ENCODE measurements around the gene RFPL3.

The RFPL3 gene

DNA sequence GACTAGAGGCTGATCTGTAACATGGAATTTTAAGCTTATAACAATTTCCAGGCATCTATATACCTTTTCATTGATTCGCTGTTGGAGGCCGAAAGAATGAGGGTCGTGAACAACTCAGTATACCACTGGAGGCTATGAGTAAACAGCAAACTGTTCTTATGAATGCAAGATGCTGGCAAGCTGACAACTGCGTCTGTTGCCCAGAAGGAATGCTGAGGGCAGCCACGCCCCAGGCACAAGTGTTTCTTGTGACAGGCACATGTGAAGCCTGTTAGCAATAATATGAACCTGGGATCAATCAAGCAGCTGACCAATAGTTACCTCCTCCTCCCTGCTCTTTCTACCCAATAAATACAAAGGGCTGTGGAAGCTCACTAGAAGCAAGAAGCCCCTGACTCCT, 39.1 kb downstream of the RFPL3 start:
- H4K20me1 ChIP-seq (ENCODE audit: insufficient read depth, low read length), result no peaks in the 10 kb centered on the region
- no peak overlapping the region for H3K9ac ChIP-seq (ENCODE audit: low read depth, low read length)
- H3K36me3 ChIP-seq (ENCODE audit: insufficient read depth, low read length), result peaks cover 97% of the 10 kb centered on the region

DNA sequence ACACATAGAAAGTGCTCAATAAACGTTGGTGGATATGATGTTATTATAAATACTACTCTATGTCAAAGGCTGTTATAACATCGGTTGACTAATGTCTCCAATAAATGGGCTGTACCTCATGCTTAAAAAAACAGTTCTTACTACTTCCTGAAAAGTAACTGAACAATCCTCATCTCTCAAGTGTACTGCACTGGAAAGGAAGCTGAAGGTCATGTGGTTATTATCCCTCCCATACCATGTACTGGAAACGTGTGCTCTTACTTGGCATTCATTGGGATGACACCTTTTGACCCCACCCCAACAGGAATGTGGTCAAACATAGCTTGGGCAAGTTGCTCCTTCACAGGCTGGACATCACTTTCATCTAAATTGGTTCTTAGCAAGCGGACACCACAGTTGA, 43.8 kb downstream of the RFPL3 start:
- no peaks in the 10 kb centered on the region for H3K79me2 ChIP-seq (ENCODE audit: insufficient read depth, low read length)
- H3K9ac ChIP-seq (ENCODE audit: low read depth, low read length), result no peak overlapping the region
- no peak overlapping the region for H3K4me3 ChIP-seq (ENCODE audit: low read depth in 1 of 2, low read length in 2 of 2)
- H3K27me3 ChIP-seq (ENCODE audit: insufficient read depth, low read length, poor library complexity), result no peaks in the 10 kb centered on the region
- H3K9me3 ChIP-seq (ENCODE audit: insufficient read depth, low read length, severe bottlenecking), result no peaks in the 10 kb centered on the region
- DNase-seq, result no peak
- no peak overlapping the region for H2AFZ ChIP-seq (ENCODE audit: low read depth, low read length)
- H3K36me3 ChIP-seq (ENCODE audit: insufficient read depth, low read length), result peaks cover 90% of the 10 kb centered on the region
- ATAC-seq (ENCODE audit: insufficient read depth, low read depth), result no peak
- H4K20me1 ChIP-seq (ENCODE audit: insufficient read depth, low read length), result no peaks in the 10 kb centered on the region
- no peak overlapping the region for H3K27ac ChIP-seq (ENCODE audit: low read length)
- no peak overlapping the region for H3K4me2 ChIP-seq (ENCODE audit: insufficient read depth, low read length)
- no peaks in the 10 kb centered on the region for H3K4me1 ChIP-seq (ENCODE audit: insufficient read depth, low read length)
- TF ChIP-seq, protein P1, sequence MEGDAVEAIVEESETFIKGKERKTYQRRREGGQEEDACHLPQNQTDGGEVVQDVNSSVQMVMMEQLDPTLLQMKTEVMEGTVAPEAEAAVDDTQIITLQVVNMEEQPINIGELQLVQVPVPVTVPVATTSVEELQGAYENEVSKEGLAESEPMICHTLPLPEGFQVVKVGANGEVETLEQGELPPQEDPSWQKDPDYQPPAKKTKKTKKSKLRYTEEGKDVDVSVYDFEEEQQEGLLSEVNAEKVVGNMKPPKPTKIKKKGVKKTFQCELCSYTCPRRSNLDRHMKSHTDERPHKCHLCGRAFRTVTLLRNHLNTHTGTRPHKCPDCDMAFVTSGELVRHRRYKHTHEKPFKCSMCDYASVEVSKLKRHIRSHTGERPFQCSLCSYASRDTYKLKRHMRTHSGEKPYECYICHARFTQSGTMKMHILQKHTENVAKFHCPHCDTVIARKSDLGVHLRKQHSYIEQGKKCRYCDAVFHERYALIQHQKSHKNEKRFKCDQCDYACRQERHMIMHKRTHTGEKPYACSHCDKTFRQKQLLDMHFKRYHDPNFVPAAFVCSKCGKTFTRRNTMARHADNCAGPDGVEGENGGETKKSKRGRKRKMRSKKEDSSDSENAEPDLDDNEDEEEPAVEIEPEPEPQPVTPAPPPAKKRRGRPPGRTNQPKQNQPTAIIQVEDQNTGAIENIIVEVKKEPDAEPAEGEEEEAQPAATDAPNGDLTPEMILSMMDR (IDR thresholded peaks at IDR 0.05; ENCODE audit: borderline replicate concordance, extremely low read depth, low read length, poor library complexity, severe bottlenecking), result no peak
- TF ChIP-seq EZH2 (IDR thresholded peaks at IDR 0.05; ENCODE audit: borderline replicate concordance, low read depth, low read length, severe bottlenecking), result no peak

More for the DNA sequence above, 39.1 kb downstream of the RFPL3 start:
- DNase-seq, result no peak
- no peaks in the 10 kb centered on the region for H3K4me1 ChIP-seq (ENCODE audit: insufficient read depth, low read length)
- no peak for TF ChIP-seq EZH2 (IDR thresholded peaks at IDR 0.05; ENCODE audit: borderline replicate concordance, low read depth, low read length, severe bottlenecking)
- TF ChIP-seq, protein P1 (IDR thresholded peaks at IDR 0.05; ENCODE audit: borderline replicate concordance, extremely low read depth, low read length, poor library complexity, severe bottlenecking), result no peak
- no peak overlapping the region for H3K27ac ChIP-seq (ENCODE audit: low read length)
- H2AFZ ChIP-seq (ENCODE audit: low read depth, low read length), result no peak overlapping the region
- H3K4me3 ChIP-seq (ENCODE audit: low read depth in 1 of 2, low read length in 2 of 2), result no peak overlapping the region
- no peak overlapping the region for H3K4me2 ChIP-seq (ENCODE audit: insufficient read depth, low read length)
- ATAC-seq (ENCODE audit: insufficient read depth, low read depth), result no peak
- no peaks in the 10 kb centered on the region for H3K27me3 ChIP-seq (ENCODE audit: insufficient read depth, low read length, poor library complexity)
- H3K79me2 ChIP-seq (ENCODE audit: insufficient read depth, low read length), result no peaks in the 10 kb centered on the region
- no peaks in the 10 kb centered on the region for H3K9me3 ChIP-seq (ENCODE audit: insufficient read depth, low read length, severe bottlenecking)

DNA sequence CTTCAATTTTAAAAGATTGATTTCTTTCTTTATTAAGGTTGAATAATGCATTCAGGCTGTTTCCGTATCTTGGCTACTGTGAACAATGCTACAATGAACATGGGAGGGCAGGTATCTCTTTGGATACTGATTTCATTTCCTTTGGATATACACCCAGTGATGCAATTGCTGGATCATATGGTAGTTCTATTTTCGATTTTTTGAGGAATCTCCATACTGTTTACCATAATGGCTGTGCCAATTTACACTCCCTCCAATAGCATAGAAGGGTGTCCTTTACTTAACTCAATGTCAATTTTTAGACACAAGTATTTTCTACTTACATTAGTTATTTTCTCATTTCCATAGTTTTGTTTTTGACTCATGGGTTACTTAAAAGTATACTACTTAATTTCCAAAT, 46.4 kb downstream of the RFPL3 start:
- Histone ChIP-seq H3K79me2 (ENCODE audit: insufficient read depth, low read length) (peaks cover 11% of the 10 kb centered on the region), H3K9me3 (ENCODE audit: insufficient read depth, low read length, severe bottlenecking) (no peaks in the 10 kb centered on the region), H3K4me2 (ENCODE audit: insufficient read depth, low read length) (no peak overlapping the region), H4K20me1 (ENCODE audit: insufficient read depth, low read length) (peaks cover 4% of the 10 kb centered on the region; the same call in 1 of the 2 replicates), H3K4me3 (ENCODE audit: low read depth in 1 of 2, low read length in 2 of 2) (no peak overlapping the region), H3K27ac (ENCODE audit: low read length) (no peak overlapping the region), H3K36me3 (ENCODE audit: insufficient read depth, low read length) (peaks cover 90% of the 10 kb centered on the region), H3K9ac (ENCODE audit: low read depth, low read length) (no peak overlapping the region), H2AFZ (ENCODE audit: low read depth, low read length) (no peak overlapping the region), H3K4me1 (ENCODE audit: insufficient read depth, low read length) (no peaks in the 10 kb centered on the region), H3K27me3 (ENCODE audit: insufficient read depth, low read length, poor library complexity) (no peaks in the 10 kb centered on the region)
- DNase-seq (no peak), ATAC-seq (ENCODE audit: insufficient read depth, low read depth) (no peak)
- TF ChIP-seq, protein P1 (IDR thresholded peaks at IDR 0.05; ENCODE audit: borderline replicate concordance, extremely low read depth, low read length, poor library complexity, severe bottlenecking), result no peak
- TF ChIP-seq EZH2 (IDR thresholded peaks at IDR 0.05; ENCODE audit: borderline replicate concordance, low read depth, low read length, severe bottlenecking), result no peak

DNA sequence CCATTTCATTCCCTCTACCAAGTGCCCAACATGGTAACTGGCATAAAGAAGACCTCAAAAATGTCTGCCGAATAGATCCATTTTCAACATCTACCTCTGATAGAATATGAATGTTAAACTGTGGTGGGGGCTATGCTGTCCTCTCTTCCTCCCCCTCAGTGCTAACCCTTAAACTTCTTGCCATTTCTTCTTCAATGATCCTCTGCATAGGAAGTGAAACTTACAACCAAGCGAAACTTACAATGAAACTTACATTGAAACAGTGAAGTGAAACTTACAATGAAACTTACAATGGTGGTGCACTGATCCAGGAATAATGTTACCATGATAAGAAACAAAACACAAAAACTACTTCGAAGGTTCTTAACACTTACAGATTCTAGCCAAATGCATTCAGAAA, 49.6 kb downstream of the RFPL3 start:
- no peaks in the 10 kb centered on the region for H3K27me3 ChIP-seq (ENCODE audit: insufficient read depth, low read length, poor library complexity)
- no peaks in the 10 kb centered on the region for H3K9me3 ChIP-seq (ENCODE audit: insufficient read depth, low read length, severe bottlenecking)
- no peak overlapping the region for H3K9ac ChIP-seq (ENCODE audit: low read depth, low read length)
- H3K4me2 ChIP-seq (ENCODE audit: insufficient read depth, low read length), result no peak overlapping the region
- H3K36me3 ChIP-seq (ENCODE audit: insufficient read depth, low read length), result peaks cover 63% of the 10 kb centered on the region
- no peak overlapping the region for H2AFZ ChIP-seq (ENCODE audit: low read depth, low read length)
- peaks cover 7% of the 10 kb centered on the region; the same call in 1 of the 2 replicates for H4K20me1 ChIP-seq (ENCODE audit: insufficient read depth, low read length)
- TF ChIP-seq, protein P1 (IDR thresholded peaks at IDR 0.05; ENCODE audit: borderline replicate concordance, extremely low read depth, low read length, poor library complexity, severe bottlenecking), result no peak
- TF ChIP-seq EZH2 (IDR thresholded peaks at IDR 0.05; ENCODE audit: borderline replicate concordance, low read depth, low read length, severe bottlenecking), result no peak
- H3K79me2 ChIP-seq (ENCODE audit: insufficient read depth, low read length), result peaks cover 40% of the 10 kb centered on the region
- no peak for ATAC-seq (ENCODE audit: insufficient read depth, low read depth)
- no peak overlapping the region for H3K4me3 ChIP-seq (ENCODE audit: low read depth in 1 of 2, low read length in 2 of 2)
- H3K4me1 ChIP-seq (ENCODE audit: insufficient read depth, low read length), result peaks cover 26% of the 10 kb centered on the region
- DNase-seq, result no peak
- no peak overlapping the region for H3K27ac ChIP-seq (ENCODE audit: low read length)

All from DND-41 (cell line).